Stimulated activated CD4-positive, alpha-beta T cell treated with anti-CD3 and anti-CD28 coated beads, Interleukin-4, amount 100 ng/mL, for 48 hours (primary cell): ENCODE results near the gene SEC22A.

ENCODE experiments used
- DNase-seq, 2 donors: peaks; one replicate each; pipeline ENCODE4 v3.0.0-alpha.2; 2020; ENCODE audit warnings: low read depth in 2 of 2

The SEC22A gene

DNA sequence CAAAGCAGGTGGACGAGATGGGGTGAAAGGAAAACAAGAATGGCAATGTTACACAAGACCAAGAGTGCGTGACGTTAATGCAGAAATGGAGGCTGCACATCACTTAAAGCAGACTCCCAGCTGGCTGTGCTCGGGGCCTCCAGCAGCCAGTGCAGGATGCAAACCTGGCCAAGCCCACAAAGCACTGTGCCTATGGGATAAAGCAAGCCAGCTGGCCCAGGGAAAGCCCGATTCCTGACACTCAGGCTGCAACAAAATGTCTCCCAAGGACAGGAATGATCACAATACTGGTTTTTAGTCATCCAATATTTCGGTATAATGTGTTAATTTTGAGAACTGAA, 86.2 kb downstream of the SEC22A start:
- DNase-seq: no peak

DNA sequence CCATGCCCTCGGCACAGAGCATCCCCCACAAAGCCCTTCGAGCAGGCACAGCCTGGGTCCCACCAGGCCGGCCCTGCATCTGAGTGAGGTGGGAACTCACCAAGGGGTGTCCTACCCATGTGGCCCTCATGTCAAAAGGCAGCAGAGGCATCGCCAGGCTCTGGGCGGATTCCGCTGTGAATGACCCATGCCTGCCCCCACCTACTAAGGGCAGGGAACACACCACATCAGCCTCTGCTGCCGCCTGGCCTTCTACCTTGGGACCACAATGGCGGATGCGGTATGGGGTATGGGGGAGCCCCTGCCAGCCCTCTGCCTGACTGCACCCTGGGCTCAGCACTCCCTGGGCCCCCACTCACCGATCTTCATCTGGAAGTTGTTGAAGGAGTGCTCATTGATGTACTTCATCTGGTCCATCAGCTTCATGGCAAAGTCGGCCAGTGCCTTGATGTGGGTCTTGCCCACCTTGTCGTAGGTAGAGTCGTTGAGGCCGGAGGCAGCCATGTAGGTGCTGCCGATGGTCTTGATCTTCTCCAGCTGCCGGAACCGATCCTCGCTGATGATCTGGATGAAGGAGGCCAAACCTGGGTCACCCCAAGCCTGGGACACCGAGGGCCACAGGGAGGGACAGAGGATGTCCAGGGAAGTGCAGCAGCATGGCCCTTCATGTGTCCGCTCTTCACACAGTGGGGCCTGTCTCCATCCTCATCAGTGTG, 87.8 kb downstream of the SEC22A start:
- DNase-seq: no peak

- no peak for DNase-seq
Observed at GRCh38 chr3:123290107-123290930, 88.6 kb downstream of the SEC22A start.

DNA sequence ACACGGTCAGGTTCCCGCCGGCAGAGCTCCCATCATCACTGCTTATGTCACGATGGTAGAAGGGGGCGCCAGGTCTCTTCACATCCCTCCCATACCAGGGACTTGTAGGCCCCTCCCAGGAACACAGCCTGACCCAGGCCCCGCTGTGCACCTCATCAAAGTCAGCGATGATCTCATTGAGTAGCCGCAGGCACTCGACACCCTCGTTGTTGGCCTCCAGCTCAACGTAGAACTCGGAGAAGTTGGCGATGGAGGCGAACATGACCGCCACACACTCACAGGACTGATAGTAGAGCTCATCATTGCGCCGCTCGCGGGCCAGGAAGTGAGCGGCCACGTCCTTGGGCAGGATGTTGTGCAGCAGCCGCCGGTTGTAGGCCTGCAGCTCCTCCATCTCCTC, 89.2 kb downstream of the SEC22A start:
- DNase-seq: no peak

DNA sequence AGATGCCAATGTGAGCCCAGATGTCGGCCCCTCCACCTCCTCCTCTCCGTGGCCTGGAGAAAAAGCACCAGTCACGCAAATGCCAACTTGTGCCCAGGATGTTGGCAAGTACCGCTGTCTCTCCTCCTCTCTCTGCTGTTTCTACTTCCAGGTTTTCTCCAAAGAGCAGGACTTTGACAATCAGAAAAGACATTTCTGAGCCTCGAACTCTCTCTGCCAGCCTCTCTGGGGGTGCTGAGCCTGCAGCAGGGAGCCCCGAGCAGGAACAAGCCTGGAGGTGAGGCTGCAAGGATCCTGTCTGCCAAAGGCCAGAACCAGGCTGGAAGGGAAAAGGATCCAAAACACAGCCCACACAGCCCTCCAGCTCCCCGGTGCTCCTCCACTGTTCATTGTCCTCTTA, 89.7 kb downstream of the SEC22A start:
- no peak for DNase-seq

GRCh38 chr3:123292321-123293310, 90.9 kb downstream of the SEC22A start:
- DNase-seq: no peak

- no peak for DNase-seq
Observed at GRCh38 chr3:123294296-123294938, 92.7 kb downstream of the SEC22A start.

DNA sequence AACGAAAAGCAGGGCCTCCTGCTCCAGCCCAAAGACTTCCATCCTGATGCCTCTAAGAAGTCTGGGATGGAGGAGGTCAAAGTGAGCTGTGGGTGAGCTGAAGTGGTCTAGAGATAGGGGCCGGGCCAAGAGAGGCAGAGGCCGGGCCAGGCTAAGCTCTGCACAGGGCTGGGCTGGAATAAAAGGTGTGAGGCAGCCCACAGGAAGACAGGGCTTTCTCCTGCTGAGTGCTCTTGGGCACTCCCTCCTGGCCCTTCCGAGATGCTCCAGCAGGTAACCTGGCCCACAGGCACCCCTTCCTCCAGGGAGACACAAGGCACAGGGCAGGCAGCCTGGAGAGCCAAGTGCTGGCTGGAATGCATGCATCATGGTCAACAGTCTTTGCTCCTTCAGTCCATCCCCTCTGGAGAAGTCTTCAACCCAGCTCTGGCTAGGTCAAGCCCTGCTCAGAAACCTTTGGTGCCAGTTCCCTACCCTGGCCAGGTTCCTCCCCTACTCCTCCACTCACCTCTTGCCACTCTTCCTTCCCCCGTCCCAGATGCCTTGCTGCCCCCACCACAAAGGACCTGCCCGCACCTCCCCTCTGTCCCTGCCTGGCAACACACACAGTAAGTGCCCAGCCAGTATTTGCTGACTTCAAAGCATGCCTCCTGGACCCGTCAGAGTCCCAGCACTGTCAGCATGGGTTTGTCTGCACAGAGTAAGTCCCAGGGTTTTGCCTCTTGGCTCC, 93.6 kb downstream of the SEC22A start:
- DNase-seq: no peak

DNA sequence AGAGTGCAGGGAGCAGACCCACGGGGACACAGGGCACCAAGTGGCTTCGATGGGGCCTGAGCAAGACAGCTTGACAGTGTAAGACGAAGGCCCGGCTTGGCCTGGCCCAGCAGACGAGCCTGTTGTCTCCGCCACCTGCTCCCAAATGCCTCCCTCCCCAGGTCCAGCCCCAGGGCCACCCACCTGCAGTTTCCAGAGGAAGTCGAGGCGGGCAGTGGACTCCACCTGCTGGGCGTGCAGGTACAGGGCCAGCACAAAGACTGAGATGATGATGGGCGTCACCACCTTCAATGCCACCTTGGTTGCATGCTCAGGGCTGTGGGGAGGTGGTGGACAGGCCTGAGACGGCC, 94.1 kb downstream of the SEC22A start:
- DNase-seq: no peak

- DNase-seq: no peak
Observed at GRCh38 chr3:123296261-123296660, 94.5 kb downstream of the SEC22A start.

DNA sequence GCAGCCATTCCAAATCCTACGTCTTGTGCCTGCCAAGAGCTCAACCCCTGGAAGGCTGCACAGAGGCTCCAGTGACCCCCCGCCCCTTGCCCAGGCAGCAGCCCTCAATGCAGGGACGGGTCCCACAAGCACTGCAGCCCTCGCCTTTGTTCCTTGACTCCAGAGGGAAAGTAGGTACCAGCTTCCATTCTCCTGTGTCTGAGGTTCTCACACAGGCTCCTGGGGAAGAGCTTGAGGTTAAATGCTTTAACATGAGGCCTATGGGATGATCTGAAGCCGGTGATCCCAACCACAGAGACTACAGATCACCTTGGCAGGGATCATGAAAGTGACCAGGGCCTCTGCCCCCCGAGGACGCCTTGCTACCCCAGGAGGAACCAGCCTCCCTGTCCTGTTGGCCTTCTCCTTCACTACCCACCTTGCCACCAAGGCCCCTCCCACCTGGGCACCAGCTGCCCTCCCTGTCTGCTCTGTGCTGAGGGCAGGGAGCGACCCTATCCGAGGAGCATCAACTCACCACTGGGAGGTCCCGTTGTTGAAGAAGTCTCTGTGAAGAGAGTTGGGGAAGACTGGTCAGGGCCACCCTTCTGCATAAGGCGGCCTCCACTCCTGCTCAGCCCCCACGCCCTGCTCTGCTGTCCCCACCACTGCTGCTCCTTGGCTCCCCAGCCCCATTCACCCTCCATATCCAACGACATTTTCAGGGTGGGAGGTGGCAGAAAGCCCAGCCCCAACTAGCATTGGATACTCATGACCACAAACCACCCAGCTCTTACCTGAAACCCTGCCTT, 95.3 kb downstream of the SEC22A start:
- no peak for DNase-seq

DNA sequence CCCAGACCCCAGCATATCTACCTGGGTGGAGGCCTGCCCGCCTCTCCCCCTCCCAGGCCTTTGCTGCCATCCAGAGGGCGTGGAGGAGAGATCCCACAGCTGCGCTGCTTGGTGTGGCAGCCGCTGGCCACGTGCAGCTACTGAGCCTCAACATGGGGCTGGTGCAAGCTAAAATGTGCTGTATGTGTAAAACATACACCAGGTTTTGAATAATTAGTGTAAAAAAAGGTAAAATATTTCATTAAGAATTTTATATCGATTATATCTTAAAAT, 95.8 kb downstream of the SEC22A start:
- DNase-seq: no peak

DNA sequence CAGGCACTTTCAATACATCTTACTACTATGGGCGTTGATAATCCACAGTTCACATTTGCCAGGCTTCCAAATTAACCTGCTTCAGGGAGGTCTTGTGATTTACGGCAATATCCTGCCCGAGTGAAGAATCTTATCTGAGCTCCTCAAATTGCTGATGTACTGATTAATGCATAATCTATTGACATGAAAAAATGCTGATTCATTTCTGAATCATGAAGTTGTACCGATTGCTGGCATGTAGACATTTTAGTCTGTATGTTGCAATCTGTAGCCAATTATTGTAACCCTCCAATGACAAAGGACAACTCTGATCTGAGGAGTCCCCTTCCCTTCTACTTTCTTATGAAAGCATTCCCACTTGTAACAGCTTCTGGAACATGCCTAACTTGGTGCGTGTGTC, 97.2 kb downstream of the SEC22A start:
- DNase-seq: no peak

- no peak for DNase-seq
Observed at GRCh38 chr3:123299581-123299980, 97.8 kb downstream of the SEC22A start.

DNA sequence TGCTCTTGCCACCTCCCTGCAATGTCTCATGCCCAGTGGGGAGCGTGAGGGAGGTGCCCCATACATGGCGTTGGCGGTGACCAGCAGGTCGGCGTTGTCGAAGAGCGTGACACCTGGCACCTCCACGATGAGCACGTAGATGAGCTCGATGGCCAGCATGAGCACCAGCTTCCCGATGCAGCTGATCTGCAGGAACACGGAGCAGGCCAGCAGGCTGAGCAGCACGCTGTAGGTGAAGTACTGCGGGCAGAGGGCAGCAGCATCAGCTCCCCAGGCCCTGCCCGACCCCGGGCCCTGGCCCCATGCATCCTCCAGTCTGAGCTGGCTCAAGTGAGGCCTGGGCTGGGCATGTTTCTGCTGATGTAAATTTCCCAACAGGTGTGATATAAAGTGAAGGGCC, 98.3 kb downstream of the SEC22A start:
- DNase-seq: no peak

GRCh38 chr3:123300583-123300982, 98.8 kb downstream of the SEC22A start:
- no peak for DNase-seq

DNA sequence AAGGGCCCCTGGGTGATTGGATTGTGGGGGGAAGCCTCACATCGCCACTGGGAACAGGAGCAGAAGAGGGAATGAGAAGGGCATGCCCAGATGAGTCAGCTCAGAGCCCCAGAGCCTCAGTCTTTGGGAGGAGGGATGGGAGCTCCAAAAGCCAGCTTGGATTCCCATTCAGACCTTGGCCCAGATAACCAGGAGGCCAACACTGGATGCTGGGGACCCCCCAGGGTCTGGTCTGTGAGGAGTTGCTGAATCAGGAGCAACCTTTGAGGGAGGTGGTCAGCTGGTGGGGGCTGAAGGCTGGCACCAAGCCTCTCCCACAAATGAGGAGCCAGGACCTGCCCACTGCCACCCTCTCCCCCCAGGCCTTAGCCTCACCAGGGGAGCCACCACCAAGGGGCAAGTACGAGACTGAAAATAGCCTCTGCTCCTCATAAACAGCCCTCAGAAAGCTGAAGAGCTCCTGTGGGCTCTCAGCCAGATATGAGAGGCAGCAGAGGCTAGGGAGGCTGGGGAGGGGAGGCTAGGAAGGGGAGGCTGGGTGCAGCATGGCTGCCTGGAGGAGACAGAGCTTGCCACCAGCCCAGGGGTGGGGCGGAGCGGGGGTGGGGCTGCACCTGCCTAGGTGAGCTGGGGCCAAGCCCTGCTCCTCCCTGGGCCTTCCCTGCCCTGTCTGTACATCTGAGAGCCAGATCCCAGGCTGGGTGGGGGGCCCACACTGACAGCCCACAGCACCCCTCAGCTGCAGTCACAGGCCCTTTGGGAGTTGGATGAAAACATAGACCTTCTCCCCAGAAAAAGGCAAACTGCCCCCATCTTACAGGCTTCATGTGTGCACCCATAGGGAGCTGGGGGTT, 99.8 kb downstream of the SEC22A start:
- DNase-seq: no peak

GRCh38 chr3:123302961-123303360, 101.2 kb downstream of the SEC22A start:
- DNase-seq: no peak

DNA sequence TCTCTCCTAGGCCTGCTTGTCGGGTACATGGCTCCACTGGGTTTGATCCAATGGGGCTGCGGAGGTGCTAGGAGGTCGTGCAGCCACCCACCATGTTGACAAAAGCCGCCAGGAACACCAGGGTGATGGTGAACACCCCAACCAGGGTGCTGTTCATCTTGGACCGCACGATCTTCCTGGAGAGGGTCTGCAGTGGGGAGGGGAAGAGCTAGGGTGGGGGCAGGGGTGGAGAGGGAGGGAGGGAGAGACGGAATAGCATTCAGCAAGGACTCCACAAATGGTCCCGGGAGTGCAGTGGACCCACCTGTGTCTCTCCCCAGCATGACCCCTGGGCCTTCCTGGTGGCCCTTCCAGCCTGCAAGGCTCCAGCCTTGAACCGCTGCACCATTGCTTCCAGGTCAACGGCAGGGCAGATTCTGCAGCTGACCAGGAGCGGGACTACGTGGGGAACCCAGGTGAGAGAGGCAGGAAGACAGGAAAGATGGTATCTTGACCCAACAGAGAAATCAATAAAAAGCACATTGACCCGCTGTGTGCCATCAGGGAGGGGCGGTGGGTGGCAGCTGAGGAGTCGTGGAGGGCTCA, 102.3 kb downstream of the SEC22A start:
- DNase-seq: no peak
